Stimulated activated CD4-positive, alpha-beta T cell treated with anti-CD3 and anti-CD28 coated beads, Interleukin-15, amount 100 ng/mL, for 1 hour (primary cell): ENCODE results near the gene EPB41L5.

Source experiments
- DNase-seq, 2 donors: peaks; one replicate each; pipeline ENCODE4 v3.0.0-alpha.2; 2020; ENCODE audit warnings: low read depth in 1 of 2, low spot score in 1 of 2

EPB41L5 gene

GRCh38 chr2:120224256-120224655 lies 211.4 kb downstream of the EPB41L5 start:
- DNase-seq, result no peak

GRCh38 chr2:120224735-120225548 lies 212.1 kb downstream of the EPB41L5 start:
- DNase-seq, result no peak

DNA sequence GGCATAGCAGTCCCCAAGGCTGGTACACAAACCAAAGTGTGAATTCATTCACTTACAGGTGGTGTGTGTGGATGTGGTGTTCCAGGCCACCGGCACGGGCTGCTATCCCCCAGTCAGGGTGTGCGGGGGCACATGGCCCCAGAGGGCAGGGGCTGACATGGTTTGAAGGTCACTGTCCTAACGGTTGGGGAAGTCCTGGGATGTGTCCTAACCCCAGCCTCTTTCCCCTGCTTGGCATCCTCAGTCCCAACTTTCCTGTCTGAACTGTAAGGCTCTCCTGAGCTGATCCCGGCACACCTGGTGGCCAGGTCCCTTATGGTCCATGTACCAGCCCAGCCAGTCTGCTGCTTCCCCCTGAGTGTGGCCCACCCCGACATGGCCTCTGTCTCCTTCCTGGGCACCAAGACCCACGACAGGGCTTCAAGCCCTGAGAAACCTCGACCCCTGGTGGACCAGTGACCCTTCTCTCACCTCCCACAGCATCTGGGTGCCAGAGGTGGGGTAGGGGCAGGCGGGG lies 212.7 kb downstream of the EPB41L5 start:
- no peak for DNase-seq

DNA sequence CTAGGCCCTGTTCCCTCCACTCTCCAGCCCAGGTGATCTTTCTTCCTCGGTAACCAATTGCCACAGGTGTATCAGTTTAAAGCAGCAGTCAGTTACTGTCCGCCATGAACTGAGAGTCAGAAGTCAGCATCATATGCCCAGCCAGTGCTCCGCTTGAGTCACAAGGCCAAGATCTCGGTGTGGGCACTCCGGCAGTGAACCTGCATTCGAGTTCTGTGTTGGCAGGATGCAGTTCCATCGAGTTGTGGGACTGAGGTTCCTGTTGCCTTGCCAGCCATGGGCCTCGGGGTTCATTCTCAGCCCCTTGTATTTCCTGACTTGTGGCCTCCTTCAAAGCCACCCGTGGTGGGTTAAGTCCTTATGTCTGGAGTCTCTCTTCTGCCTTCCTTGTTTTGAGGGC lies 213.4 kb downstream of the EPB41L5 start:
- no peak for DNase-seq

DNA sequence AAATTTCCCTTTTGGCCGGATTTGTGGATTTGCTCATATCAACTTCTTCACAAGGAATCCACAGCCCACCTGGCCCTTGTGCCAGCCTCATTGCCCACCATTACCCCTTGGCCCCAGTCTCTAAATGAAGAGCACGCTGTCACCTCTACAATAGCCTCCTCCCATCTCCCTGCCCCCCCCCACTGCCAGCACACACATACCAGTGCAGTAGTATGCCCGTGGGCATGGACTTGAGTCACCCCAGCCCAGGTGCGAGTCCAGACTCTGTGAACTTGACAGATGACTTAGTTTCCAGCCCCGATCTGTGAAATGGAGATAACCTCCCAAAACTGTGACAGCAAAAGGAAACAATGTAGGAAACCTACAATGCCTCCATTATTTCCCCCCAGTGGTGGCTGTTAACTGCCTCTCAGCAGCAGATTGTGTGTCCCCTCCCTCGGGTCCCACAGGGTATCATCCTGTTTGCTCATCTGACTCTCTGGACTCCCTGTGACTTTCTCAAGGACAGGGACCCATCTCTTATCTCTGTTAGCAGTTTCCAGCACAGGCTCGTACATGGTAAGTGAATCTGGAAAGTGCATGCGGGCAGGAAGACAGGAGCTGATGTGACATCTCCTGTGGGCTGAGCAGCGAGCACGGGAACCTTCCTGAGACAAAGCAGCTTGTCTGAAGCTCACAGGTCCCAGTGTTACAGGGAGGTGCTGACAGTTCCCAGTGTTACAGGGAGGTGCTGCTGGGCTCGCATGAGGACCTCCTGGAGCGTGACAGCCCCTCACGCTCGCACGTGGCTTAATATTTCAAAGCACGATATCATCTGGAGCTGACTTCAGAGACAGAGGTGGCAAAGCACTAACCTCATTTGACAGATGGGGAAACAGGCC lies 214.5 kb downstream of the EPB41L5 start:
- no peak for DNase-seq

DNA sequence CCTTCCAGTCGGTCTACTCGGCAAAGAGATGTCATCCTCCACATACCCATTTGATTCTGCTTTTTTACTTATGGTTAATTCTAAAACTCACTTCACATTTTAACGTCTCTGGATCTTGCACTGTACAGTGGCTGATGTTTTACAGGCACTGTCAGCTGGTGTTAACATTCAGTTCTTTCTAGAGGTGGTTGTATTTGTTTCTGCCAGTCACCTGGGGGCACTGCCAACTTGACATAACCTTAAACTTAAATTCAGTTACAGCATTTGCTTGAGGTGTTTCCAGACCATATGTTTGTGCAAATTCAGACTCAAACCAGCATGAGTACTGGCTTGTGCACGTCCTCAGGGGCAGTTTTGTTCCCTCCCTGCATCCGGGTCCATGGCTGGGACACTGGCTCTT lies 215.6 kb downstream of the EPB41L5 start:
- DNase-seq, result no peak
